NB4 (cell line): Measurements from ENCODE around the gene CYP4F12.

ENCODE experiments used
- CTCF ChIP-seq: IDR thresholded peaks from one replicate; pipeline ENCODE4 v1.5.1; 2012; ENCODE audit warnings: low read depth, low read length
- MYC ChIP-seq: IDR thresholded peaks from 2 replicates; pipeline ENCODE4 v1.6.1; 2011; ENCODE audit warnings: low read depth, low read length
- TF ChIP-seq, protein P1 (sequence below): IDR thresholded peaks from 2 replicates; pipeline ENCODE4 v1.6.1; 2011; ENCODE audit warnings: low read depth, low read length

- TF ChIP-seq CTCF: no peak
- TF ChIP-seq MYC: no peak
- TF ChIP-seq, protein P1, sequence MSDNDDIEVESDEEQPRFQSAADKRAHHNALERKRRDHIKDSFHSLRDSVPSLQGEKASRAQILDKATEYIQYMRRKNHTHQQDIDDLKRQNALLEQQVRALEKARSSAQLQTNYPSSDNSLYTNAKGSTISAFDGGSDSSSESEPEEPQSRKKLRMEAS: no peak
Measured at GRCh38 chr19:15634105-15634504, 38.8 kb upstream of the CYP4F12 start.
